Measurements from ENCODE around the gene MEAF6.
A peak's percentile ranks its signal among the peaks of the same experiment; 100 is the strongest.
"Not testable (repeated sequence)": the region's sequence is repeated elsewhere in the genome, so short reads cannot be mapped to it uniquely, and the experiment has no call there.

MEAF6 gene

GRCh38 chr1:37514350-37515184 lies at the start of gene MEAF6:
Gene MEAF6, minus strand, starts transcription at chr1:37514766. Its CDS starts 20 bp downstream, at chr1:37514746.
- peak within 1 kb of the TSS; percentile 61 for H3K4me3 ChIP-seq (replicated peaks; ENCODE audit: low read depth, low read length)
- DNase-seq (ENCODE audit: extremely low read depth, low read depth): peak; percentile 37
- TF ChIP-seq CTCF (IDR thresholded peaks at IDR 0.05; ENCODE audit: low read depth, low read length, missing control alignments): peak; percentile 45

GRCh38 chr1:37562984-37563383 lies 48.4 kb upstream of the MEAF6 start:
- no peak for TF ChIP-seq CTCF (IDR thresholded peaks at IDR 0.05; ENCODE audit: low read depth, low read length, missing control alignments)
- no peak overlapping the region for H3K4me3 ChIP-seq (replicated peaks; ENCODE audit: low read depth, low read length)
- no peak for DNase-seq (ENCODE audit: extremely low read depth, low read depth)

DNA sequence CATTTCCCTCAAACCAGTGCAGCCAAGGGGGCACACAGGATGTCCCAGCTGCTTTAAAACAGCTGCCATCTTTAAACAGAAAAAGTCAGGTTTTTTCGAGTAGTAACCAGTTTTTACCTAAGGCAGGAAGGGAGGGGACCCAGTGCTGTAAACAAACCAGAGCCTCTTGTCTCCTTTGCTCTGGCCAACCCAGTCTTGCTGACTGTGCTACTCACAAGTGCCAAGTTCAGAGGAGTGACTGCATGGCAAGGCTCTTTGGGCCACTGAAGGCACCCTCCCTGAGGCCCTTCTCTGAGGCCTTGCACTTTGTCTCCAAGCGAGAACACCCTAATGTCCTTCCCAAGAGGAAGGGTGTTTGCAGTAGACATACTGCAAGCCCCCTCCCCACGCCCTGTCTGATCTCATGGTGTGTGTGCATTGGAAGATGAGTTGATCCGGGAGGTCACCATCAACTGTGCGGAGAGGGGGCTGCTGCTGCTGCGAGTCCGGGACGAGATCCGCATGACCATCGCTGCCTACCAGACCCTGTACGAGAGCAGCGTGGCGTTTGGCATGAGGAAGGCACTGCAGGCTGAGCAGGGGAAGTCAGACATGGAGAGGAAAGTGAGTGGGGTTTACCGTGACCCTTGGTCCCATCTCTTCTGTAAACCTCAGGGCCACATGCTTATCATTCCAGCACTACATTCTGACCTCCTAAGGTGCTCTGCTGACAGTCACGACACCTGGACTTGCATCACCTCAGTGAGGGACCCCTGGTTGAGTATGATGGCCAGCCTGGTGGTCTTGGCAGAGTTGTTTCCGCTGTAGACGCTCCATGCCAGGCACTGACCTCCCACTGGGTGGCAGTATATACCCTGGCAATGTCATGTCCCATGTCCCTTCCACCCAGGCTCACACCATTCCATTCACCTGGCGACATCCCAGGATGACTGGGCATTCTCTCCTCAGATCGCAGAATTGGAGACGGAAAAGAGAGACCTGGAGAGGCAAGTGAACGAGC lies 46.9 kb upstream of the MEAF6 start:
- peak; percentile 70 for TF ChIP-seq CTCF (IDR thresholded peaks at IDR 0.05; ENCODE audit: low read depth, low read length, missing control alignments)
- H3K4me3 ChIP-seq (replicated peaks; ENCODE audit: low read depth, low read length): no peak overlapping the region
- no peak for DNase-seq (ENCODE audit: extremely low read depth, low read depth)

GRCh38 chr1:37560401-37561132 lies 46.0 kb upstream of the MEAF6 start:
- no peak overlapping the region for H3K4me3 ChIP-seq (replicated peaks; ENCODE audit: low read depth, low read length)
- no peak for TF ChIP-seq CTCF (IDR thresholded peaks at IDR 0.05; ENCODE audit: low read depth, low read length, missing control alignments)

GRCh38 chr1:37559957-37560379 lies 45.4 kb upstream of the MEAF6 start:
- not testable (repeated sequence) for DNase-seq (ENCODE audit: extremely low read depth, low read depth); H3K4me3 ChIP-seq (replicated peaks; ENCODE audit: low read depth, low read length)

More at GRCh38 chr1:37560401-37561132, 46.0 kb upstream of the MEAF6 start:
- no peak for DNase-seq (ENCODE audit: extremely low read depth, low read depth)

GRCh38 chr1:37559080-37559479 lies 44.5 kb upstream of the MEAF6 start:
- no peak overlapping the region for H3K4me3 ChIP-seq (replicated peaks; ENCODE audit: low read depth, low read length)
- TF ChIP-seq CTCF (IDR thresholded peaks at IDR 0.05; ENCODE audit: low read depth, low read length, missing control alignments): no peak
- no peak for DNase-seq (ENCODE audit: extremely low read depth, low read depth)
